Nephron progenitor cell (in vitro differentiated cells): Measurements from ENCODE around the gene GALNT18.

Experiments used
- DNase-seq: peaks from one replicate; pipeline ENCODE4 v3.0.0; 2021
- H3K27ac Mint-ChIP-seq: 2 replicates; pipeline ENCODE4 v1.8.0; 2021; ENCODE audit warnings: mild to moderate bottlenecking, moderate library complexity, mixed read lengths
- H3K27me3 Mint-ChIP-seq: 2 replicates; pipeline ENCODE4 v1.8.0; 2021; ENCODE audit warnings: mild to moderate bottlenecking, low read depth, mixed read lengths; ENCODE audit not compliant: poor library complexity
- H3K36me3 Mint-ChIP-seq: 2 replicates; pipeline ENCODE4 v1.8.0; 2021; ENCODE audit warnings: low read depth, mixed read lengths
- H3K4me1 Mint-ChIP-seq: 2 replicates; pipeline ENCODE4 v1.8.0; 2021; ENCODE audit warnings: mixed read lengths
- H3K4me3 Mint-ChIP-seq: 2 replicates; pipeline ENCODE4 v1.8.0; 2021; ENCODE audit warnings: mild to moderate bottlenecking, moderate library complexity, mixed read lengths
- H3K9me3 Mint-ChIP-seq: 2 replicates; pipeline ENCODE4 v1.8.0; 2021; ENCODE audit warnings: mild to moderate bottlenecking, moderate library complexity, mixed read lengths
- TF ChIP-seq, protein P1 (sequence below): fragments of 200-600 bp; sonication (generic); IDR thresholded peaks from 2 replicates; pipeline ENCODE4 v1.5.0; 2021; ENCODE audit warnings: antibody characterized with exemption

GALNT18 gene

DNA sequence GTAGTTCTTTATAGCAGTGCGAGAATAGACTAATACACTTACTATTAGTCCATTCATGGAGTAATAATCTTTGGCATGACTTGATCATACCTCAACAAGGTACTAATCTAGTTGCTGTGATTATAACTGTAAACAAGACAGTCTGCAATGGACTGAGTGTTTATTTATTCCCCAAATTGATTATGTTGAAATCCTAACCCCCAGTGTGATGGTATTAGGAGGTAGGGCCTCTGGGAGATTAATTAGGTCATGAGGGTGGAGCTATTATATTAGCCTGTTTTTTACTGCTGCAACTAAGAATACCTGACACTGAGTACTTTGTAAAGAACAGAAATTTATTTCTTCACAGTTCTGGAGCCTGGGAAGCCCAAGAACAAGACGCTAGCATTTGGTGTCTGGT lies 237.8 kb downstream of the GALNT18 start:
- TF ChIP-seq, protein P1, sequence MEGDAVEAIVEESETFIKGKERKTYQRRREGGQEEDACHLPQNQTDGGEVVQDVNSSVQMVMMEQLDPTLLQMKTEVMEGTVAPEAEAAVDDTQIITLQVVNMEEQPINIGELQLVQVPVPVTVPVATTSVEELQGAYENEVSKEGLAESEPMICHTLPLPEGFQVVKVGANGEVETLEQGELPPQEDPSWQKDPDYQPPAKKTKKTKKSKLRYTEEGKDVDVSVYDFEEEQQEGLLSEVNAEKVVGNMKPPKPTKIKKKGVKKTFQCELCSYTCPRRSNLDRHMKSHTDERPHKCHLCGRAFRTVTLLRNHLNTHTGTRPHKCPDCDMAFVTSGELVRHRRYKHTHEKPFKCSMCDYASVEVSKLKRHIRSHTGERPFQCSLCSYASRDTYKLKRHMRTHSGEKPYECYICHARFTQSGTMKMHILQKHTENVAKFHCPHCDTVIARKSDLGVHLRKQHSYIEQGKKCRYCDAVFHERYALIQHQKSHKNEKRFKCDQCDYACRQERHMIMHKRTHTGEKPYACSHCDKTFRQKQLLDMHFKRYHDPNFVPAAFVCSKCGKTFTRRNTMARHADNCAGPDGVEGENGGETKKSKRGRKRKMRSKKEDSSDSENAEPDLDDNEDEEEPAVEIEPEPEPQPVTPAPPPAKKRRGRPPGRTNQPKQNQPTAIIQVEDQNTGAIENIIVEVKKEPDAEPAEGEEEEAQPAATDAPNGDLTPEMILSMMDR: no peak
- Mint-ChIP-seq H3K27ac (no peak overlapping the region), H3K27me3 (peaks cover 6% of the 10 kb centered on the region), H3K4me1 (peaks cover 16% of the 10 kb centered on the region), H3K4me3 (no peak overlapping the region), H3K36me3 (no peaks in the 10 kb centered on the region), H3K9me3 (no peaks in the 10 kb centered on the region)
- no peak for DNase-seq

DNA sequence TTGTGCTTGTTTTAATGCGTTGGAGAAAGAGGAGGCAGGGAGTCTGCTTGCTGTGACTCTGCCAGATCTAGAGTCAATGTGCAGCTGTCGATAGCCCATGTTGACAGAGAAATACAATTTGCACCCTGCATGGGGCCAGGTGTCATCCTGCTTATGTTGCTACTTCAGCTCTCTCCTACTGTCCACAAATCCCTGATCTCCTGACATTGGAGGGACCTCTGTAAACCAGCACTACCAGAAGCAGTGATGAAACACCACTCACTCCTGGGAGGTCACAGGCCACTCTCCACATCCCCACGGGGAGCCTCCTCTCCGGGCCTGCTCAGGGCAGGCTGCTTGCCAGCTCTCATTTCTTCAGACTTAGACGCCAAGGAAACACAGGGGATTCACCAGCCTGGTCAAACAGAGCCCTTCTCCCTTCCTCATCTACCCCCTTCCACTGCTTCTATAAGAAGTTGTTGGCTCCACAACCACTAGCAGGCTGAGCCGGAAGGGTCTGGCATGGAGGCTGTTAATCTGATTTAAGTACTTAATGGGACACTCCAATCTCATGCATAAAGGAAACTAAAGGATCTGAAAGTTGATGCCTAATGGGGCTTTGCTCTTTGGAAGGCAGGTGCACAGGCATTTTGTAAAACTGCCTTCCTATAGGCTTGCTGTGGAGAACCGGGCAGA lies 238.8 kb downstream of the GALNT18 start:
- Mint-ChIP-seq H3K4me3 (no peak overlapping the region), H3K9me3 (no peaks in the 10 kb centered on the region), H3K36me3 (no peaks in the 10 kb centered on the region), H3K4me1 (peaks cover 11% of the 10 kb centered on the region), H3K27me3 (no peaks in the 10 kb centered on the region), H3K27ac (no peak overlapping the region)
- DNase-seq: no peak
- TF ChIP-seq, protein P1: no peak

DNA sequence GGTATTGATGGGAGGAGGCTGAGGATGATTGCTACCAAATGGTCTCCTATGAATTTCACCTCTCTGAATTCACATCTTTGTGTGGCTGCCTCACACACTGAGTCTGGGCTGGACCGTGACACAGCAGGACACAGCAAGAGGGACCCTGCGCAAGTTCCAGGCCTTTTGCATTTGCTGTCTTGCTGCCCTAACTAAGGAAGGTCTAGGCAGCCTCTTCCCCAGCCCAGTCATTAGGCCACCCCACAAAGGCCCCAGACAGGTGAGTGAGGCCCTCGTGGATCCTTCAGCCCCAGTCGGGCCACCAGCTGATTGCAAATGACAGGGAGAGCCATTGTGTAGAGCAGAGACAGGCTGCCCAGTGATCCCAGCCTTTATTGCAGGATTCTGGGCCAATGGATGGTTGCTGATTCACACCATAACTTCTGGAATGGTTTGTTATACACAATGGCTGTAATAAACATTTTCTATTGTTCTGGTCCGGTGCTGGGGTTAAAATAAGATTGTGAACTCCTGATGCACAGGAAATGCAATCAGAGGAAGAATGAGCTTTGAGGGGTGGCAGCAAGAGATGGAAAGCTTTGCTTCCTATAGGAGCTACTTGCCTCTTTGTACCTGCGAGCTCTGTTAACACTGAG lies 240.2 kb downstream of the GALNT18 start:
- TF ChIP-seq, protein P1: no peak

DNA sequence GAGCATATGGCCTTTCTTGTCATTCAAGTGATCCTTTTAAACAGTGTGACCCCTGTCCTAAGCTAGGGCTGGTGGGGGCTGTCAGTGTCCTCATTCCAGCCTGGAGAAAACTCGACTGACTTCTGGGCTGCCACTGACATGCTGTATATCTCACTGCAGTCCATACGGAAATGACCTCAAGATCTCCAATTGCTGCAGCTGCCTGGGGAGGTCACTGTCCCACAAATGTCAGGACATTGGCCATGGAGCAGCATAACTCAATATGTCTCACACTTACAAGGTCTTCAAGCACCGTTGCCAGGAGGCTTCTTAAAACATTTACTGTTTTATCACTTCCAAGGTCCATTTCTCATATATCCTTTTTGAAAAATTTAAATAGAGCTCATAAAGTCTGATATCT lies 240.9 kb downstream of the GALNT18 start:
- Mint-ChIP-seq H3K27ac (no peak overlapping the region), H3K4me3 (no peak overlapping the region), H3K9me3 (no peaks in the 10 kb centered on the region), H3K27me3 (no peaks in the 10 kb centered on the region), H3K4me1 (peaks cover 4% of the 10 kb centered on the region), H3K36me3 (no peaks in the 10 kb centered on the region)
- DNase-seq: no peak
- TF ChIP-seq, protein P1: no peak

More for the DNA sequence above, 240.2 kb downstream of the GALNT18 start:
- no peaks in the 10 kb centered on the region for H3K9me3 Mint-ChIP-seq
- no peaks in the 10 kb centered on the region for H3K36me3 Mint-ChIP-seq
- H3K27ac Mint-ChIP-seq: no peak overlapping the region
- peaks cover 4% of the 10 kb centered on the region for H3K4me1 Mint-ChIP-seq
- DNase-seq: no peak
- H3K4me3 Mint-ChIP-seq: no peak overlapping the region
- H3K27me3 Mint-ChIP-seq: no peaks in the 10 kb centered on the region

DNA sequence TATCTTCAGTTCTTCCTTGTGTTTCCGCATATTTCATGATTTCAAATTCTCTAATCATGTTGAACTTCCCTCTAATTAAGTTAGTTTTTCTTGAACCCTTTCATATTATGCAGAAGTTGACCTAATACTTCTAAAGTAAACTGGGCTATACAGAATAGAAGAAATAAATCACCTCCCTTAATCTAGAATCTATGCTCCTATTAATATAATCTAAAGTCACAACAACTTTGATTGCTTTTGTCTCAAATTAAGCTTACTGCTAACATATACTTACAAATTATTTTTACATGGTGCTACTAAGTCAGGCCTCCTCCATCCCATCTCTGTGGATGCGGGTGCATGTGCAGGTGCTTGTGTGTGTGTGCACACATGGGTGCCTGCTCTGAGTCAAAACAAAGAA lies 241.5 kb downstream of the GALNT18 start:
- H3K9me3 Mint-ChIP-seq: no peaks in the 10 kb centered on the region
- H3K36me3 Mint-ChIP-seq: no peaks in the 10 kb centered on the region
- TF ChIP-seq, protein P1: no peak
- H3K4me1 Mint-ChIP-seq: peaks cover 4% of the 10 kb centered on the region
- no peak overlapping the region for H3K4me3 Mint-ChIP-seq
- DNase-seq: no peak
- H3K27me3 Mint-ChIP-seq: no peaks in the 10 kb centered on the region
- H3K27ac Mint-ChIP-seq: no peak overlapping the region

DNA sequence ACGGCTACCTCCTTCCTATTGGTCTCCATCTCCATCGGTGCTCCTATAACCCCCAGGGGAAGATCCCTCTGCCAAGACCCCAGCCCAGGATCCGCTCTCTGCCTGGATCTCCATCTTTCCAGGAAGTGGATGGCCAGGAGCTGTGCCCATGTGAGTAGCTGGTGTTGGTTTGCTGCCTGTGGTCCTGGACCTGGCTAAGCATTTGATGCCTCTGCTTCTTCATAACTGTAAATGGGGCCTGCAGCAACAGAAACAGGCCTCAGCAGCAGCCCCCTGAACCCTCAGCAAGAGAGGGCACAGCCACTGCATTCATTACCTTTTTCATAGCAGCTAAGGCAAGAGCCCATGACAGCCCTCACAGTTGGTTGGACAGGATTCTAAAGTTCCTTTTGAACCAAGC lies 242.1 kb downstream of the GALNT18 start:
- no peak for DNase-seq
- Mint-ChIP-seq H3K4me3 (no peak overlapping the region), H3K9me3 (no peaks in the 10 kb centered on the region), H3K4me1 (peaks cover 4% of the 10 kb centered on the region), H3K27ac (no peak overlapping the region), H3K27me3 (no peaks in the 10 kb centered on the region), H3K36me3 (no peaks in the 10 kb centered on the region)
- TF ChIP-seq, protein P1: no peak
